Neural cell (in vitro differentiated cells): ENCODE results near the gene RANBP10.

ENCODE experiments used
- CTCF ChIP-seq: fragments of 450-650 bp; IDR thresholded peaks from 2 replicates; pipeline ENCODE4 v1.5.1; 2014; ENCODE audit warnings: antibody characterized with exemption, mild to moderate bottlenecking, moderate library complexity; ENCODE audit not compliant: poor library complexity, severe bottlenecking
- EP300 ChIP-seq: fragments of 450-650 bp; conservative IDR thresholded peaks from 2 replicates; pipeline ENCODE4 v1.6.1; 2014; ENCODE audit warnings: antibody characterized with exemption, mild to moderate bottlenecking, moderate library complexity; ENCODE audit not compliant: poor library complexity, severe bottlenecking
- EZH2 ChIP-seq: fragments of 200-600, 300-800 bp; shearing (Covaris generic), sonication (generic); IDR thresholded peaks from 2 replicates; pipeline ENCODE4 v1.6.1; 2014; ENCODE audit warnings: antibody characterized with exemption, low read length, borderline replicate concordance, mild to moderate bottlenecking; ENCODE audit not compliant: insufficient read depth, poor library complexity, severe bottlenecking
- POLR2AphosphoS5 ChIP-seq: IDR thresholded peaks from 2 replicates; pipeline ENCODE4 v1.6.1; 2012
- REST ChIP-seq: IDR thresholded peaks from 2 replicates; pipeline ENCODE4 v1.6.1; 2012; ENCODE audit warnings: borderline replicate concordance
- TAF1 ChIP-seq: IDR thresholded peaks from 2 replicates; pipeline ENCODE4 v1.6.1; 2012; ENCODE audit warnings: low read depth

- TF ChIP-seq CTCF (no peak), POLR2AphosphoS5 (no peak), EP300 (no peak), EZH2 (no peak), REST (no peak), TAF1 (no peak)
Measured at GRCh38 chr16:67718668-67719047, 87.7 kb downstream of the RANBP10 start.
